Stomach (tissue), 9 donors: ENCODE data around the gene PTGS1. TPM values are rescaled to one million over a fixed set of nuclear protein-coding genes. Genes with fewer than 3 reads are reported as not detected.

Experiments used
- DNase-seq, 2 donors: peaks; one replicate each; pipeline versions ENCODE4 v3.0.0 to v3.0.0-alpha.2; 2013 to 2019
- H3K27ac ChIP-seq, 5 donors: fragments of 200-600 bp in 4 of 5; sonication (generic) in 4 of 5; one replicate each; pipeline ENCODE4 v1.5.1; 2013 to 2019; ENCODE audit warnings: mild to moderate bottlenecking in 1 of 5, moderate library complexity in 1 of 5
- H3K27me3 ChIP-seq, 3 donors: fragments of 200-600 bp; sonication (generic); one replicate each; pipeline ENCODE4 v1.5.1; 2017 to 2019; ENCODE audit warnings: mixed run types in 1 of 3
- H3K36me3 ChIP-seq, 4 donors: fragments of 200-600 bp; sonication (generic); 1 replicate in 3 of 4; 2 replicates in 1 of 4; pipeline ENCODE4 v1.5.1; 2016 to 2019
- H3K4me1 ChIP-seq, 4 donors: fragments of 200-600 bp; sonication (generic); one replicate each; pipeline ENCODE4 v1.5.1; 2016 to 2019
- H3K4me3 ChIP-seq, 4 donors: fragments of 200-600 bp; sonication (generic) in 3 of 4; one replicate each; pipeline ENCODE4 v1.5.1; 2016 to 2019; ENCODE audit warnings: mild to moderate bottlenecking in 1 of 4
- H3K9me3 ChIP-seq, 4 donors: fragments of 200-600 bp; sonication (generic); one replicate each; pipeline ENCODE4 v1.5.1; 2016 to 2019
- CTCF ChIP-seq, 7 experiments: fragments of 450-650 bp in 4 of 7; fragments of 200-600 bp in 3 of 7; sonication (generic) in 3 of 7; IDR thresholded peaks; one replicate each; pipeline ENCODE4 v1.5.1; 2016 to 2019; ENCODE audit warnings: antibody characterized with exemption in 7 of 7, control low read depth in 2 of 7, mild to moderate bottlenecking in 1 of 7
- EP300 ChIP-seq: sonication (generic); formaldehyde crosslinking; IDR thresholded peaks from one replicate; pipeline ENCODE4 v1.6.1; 2017; ENCODE audit warnings: antibody characterized with exemption
- POLR2A ChIP-seq, 4 donors: fragments of 450-650 bp; IDR thresholded peaks; one replicate each; pipeline ENCODE4 v1.6.1; 2016; ENCODE audit warnings: antibody characterized with exemption in 4 of 4, control low read depth in 2 of 4, mild to moderate bottlenecking in 1 of 4, moderate library complexity in 1 of 4
- POLR2AphosphoS5 ChIP-seq, 3 donors: sonication (generic); formaldehyde crosslinking; IDR thresholded peaks; one replicate each; pipeline ENCODE4 v1.6.1; 2016; ENCODE audit warnings: antibody characterized with exemption in 3 of 3
- WGBS, 5 donors: extraction: QIAGEN DNeasy Blood & Tissue Kit in 3 of 5; methylation state at CpG; one replicate each; pipeline versions ENCODE4 v1.1.5 to v1.1.7; 2013 to 2018; 5-methylcytosine and 5-hydroxymethylcytosine counted together
- intact Hi-C: fragments of 100-400 bp; cut with DNase I; formaldehyde crosslinking; loops from one replicate; pipeline ENCODE4 v1.15.1; 2023; ENCODE audit warnings: low total_unique reads
- polyA plus RNA-seq, 3 donors: library from polyadenylated mRNA; stranded (reverse); fragments of 200-250 nt; gene quantifications; one replicate each; pipeline ENCODE4 v1.2.3, GENCODE V29; 2013
- total RNA-seq, 5 donors: library from RNA; depleted of rRNA; stranded (reverse); fragments of >200 nt; gene quantifications; one replicate each; pipeline versions ENCODE4 v1.1.0 to v1.2.3, GENCODE V29; 2014 to 2016
- donor health status: healthy with polysubstance abuse.
- donor health status: Bipolar disorder and iron deficiency.
- donor health status: healthy.

PTGS1 gene
- total and polyA plus RNA-seq, 8 donors: 6.4 to 49.6 (median 15.1) TPM

DNA sequence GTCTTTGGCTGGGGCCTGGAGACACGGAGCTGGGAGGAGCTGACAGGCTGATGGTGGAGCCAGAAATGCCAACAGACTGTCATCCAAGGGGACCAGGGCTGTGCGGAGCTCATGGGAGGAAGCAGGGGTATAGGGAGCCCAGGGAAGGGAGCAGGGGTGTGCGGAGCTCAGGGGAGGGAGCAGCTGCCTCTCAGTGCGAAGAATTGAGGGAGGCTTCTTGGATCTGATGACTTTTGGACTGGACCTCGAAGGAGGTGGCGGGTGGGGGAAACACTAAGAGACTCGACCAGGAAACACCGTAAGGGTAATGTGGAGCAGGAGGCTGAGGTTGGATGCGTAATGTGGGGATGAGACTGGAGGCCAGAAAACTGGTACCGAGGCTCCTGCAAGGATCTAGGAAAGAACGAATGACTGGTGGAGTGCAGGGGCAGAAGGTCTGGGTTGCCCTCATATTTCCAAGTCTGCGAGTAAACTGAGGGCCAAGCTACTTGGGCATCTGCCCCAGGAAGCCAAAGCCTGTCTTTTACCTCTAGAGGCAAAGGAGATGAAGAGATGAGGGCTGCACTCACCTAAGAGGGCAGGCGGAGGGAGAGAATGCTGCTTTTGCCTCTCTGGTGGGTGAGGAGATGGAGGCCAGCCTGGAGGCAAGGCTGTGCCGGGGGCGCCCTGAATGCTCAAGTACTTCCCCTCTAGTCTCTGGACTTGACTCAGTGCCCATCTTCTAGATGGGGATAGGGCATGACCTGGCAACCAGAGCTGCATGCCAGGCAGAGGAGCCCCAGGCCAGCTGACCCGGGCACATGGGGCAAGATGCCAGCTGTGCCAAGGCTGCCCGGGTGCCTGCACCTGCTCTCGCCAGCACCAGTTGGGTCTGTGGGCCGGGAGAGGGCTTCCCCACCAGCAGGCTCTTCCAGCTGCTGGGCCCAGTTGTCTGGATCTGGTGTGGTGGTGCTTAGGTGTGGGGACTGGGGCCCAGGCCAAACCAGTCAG is 2.3 kb downstream of the PTGS1 start:
- DNase-seq: no peak

DNA sequence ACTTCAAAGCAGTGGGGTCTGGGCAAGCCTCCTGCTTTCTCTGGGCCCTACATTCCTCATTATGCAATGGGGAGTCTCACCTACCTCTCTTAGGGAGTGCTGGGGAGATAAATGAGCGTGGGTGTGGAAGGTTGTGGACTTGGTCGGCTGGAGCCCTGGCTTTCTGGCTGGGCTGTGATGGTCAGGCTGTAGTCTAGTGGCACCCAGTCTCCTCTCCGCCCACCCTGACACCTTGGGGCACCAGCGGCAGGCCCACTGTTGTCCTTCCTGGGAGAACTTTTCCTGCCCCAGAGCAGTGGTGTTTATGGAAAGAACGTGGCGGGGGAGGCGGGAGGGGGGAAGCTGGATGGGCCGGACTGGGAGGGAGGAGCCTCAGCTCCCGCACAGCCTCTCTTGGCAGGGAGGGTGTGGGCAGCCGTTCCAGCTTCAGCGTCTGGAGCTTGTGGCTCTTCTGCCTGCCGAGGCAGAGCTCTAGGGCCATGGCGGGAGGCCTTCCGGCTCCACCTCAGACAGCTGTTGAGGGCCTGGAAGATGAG is 4.1 kb downstream of the PTGS1 start:
- peaks cover 0 to 5% (median 0%) of the 10 kb centered on the region in 3 donors for H3K27me3 ChIP-seq
- intact Hi-C loops: no loop called here
- peak overlapping the region in 1 of 4 donors; percentile 2 for H3K4me3 ChIP-seq
- peaks cover 0 to 20% (median 10%) of the 10 kb centered on the region in 4 donors for H3K36me3 ChIP-seq
- peaks cover 0 to 7% (median 3%) of the 10 kb centered on the region in 4 donors for H3K9me3 ChIP-seq
- DNase-seq: peak; percentile 85 to 91
- H3K27ac ChIP-seq: peak overlapping the region; percentile 68 to 82 (median 79)
- 12 to 31% (median 13%) methylated on average over 4 to 14 of the region's 14 CpGs for WGBS, 5 donors
- H3K4me1 ChIP-seq: peaks cover 54 to 79% (median 70%) of the 10 kb centered on the region in 4 donors
- TF ChIP-seq POLR2AphosphoS5 (IDR thresholded peaks at IDR 0.05): peak in 1 of 3 donors; percentile 40
- TF ChIP-seq POLR2A (IDR thresholded peaks at IDR 0.05): no peak
- no peak for TF ChIP-seq CTCF (IDR thresholded peaks at IDR 0.05)

More for the DNA sequence above, 2.3 kb downstream of the PTGS1 start:
- Histone ChIP-seq H3K27ac (peak overlapping the region in 3 of 5 donors; percentile 70 to 82 (median 79)), H3K4me1 (peaks cover 54 to 79% (median 70%) of the 10 kb centered on the region in 4 donors), H3K4me3 (peak overlapping the region in 2 of 4 donors; percentile 56 to 58), H3K36me3 (peaks cover 0 to 2% (median under 1%) of the 10 kb centered on the region in 4 donors), H3K9me3 (no peaks in the 10 kb centered on the region), H3K27me3 (peaks cover 0 to 5% (median 0%) of the 10 kb centered on the region in 3 donors)
- TF ChIP-seq EP300 (no peak), POLR2A (IDR thresholded peaks at IDR 0.05) (no peak), CTCF (IDR thresholded peaks at IDR 0.05) (no peak), POLR2AphosphoS5 (IDR thresholded peaks at IDR 0.05) (no peak)
- intact Hi-C loops: no loop called here
- 63 to 78% (median 74%) methylated on average over 16 to 19 of the region's 19 CpGs for WGBS, 5 donors

- TF ChIP-seq EP300: no peak
- TF ChIP-seq POLR2AphosphoS5 (IDR thresholded peaks at IDR 0.05): no peak
- TF ChIP-seq CTCF (IDR thresholded peaks at IDR 0.05): no peak
- TF ChIP-seq POLR2A (IDR thresholded peaks at IDR 0.05): no peak
- peak overlapping the region; percentile 68 to 82 (median 79) for H3K27ac ChIP-seq
- intact Hi-C loops: no loop called here
- H3K9me3 ChIP-seq: peaks cover 0 to 7% (median 3%) of the 10 kb centered on the region in 4 donors
- DNase-seq: peak in 1 of 2 donors; percentile 11
- no peaks in the 10 kb centered on the region for H3K27me3 ChIP-seq
- 35 to 67% (median 38%) methylated on average over 1 of the region's 1 CpG for WGBS, 5 donors
- H3K4me3 ChIP-seq: no peak overlapping the region
- peaks cover 39 to 62% (median 52%) of the 10 kb centered on the region in 4 donors for H3K4me1 ChIP-seq
- H3K36me3 ChIP-seq: peaks cover 0 to 28% (median 16%) of the 10 kb centered on the region in 4 donors
Observed at GRCh38 chr9:122376796-122377195, 6.0 kb downstream of the PTGS1 start.
